GM23248 (cell line): Measurements from ENCODE around the gene NHS. TPM values are rescaled to one million over a fixed set of nuclear protein-coding genes. Genes with fewer than 3 reads are reported as not detected.

Experiments
- DNase-seq: peaks from one replicate; pipeline ENCODE4 v3.0.0-alpha.2; 2015
- H2AFZ ChIP-seq: fragments of 200-600 bp; sonication (generic); 2 replicates; pipeline ENCODE4 v1.6.1; 2016; ENCODE audit warnings: antibody characterized with exemption
- H3F3A ChIP-seq: fragments of 200-600 bp; sonication (generic); 2 replicates; pipeline ENCODE4 v1.6.1; 2016; ENCODE audit warnings: mild to moderate bottlenecking, antibody characterized with exemption, mixed run types; ENCODE audit not compliant: insufficient read depth
- H3K27ac ChIP-seq: fragments of 200-600 bp; sonication (generic); 2 replicates; pipeline ENCODE4 v1.5.1; 2016; ENCODE audit warnings: mild to moderate bottlenecking
- H3K27me3 ChIP-seq: fragments of 200-600 bp; sonication (generic); replicated peaks from 2 replicates; pipeline ENCODE4 v1.6.1; 2016; ENCODE audit warnings: mild to moderate bottlenecking; ENCODE audit not compliant: insufficient read depth
- H3K36me3 ChIP-seq: fragments of 200-600 bp; sonication (generic); 2 replicates; pipeline ENCODE4 v1.6.1; 2016; ENCODE audit warnings: low read depth, mild to moderate bottlenecking
- H3K4me1 ChIP-seq: fragments of 200-600 bp; sonication (generic); 2 replicates; pipeline ENCODE4 v1.6.1; 2016; ENCODE audit warnings: mild to moderate bottlenecking; ENCODE audit not compliant: insufficient read depth
- H3K4me2 ChIP-seq: fragments of 200-600 bp; sonication (generic); one replicate; pipeline ENCODE4 v1.6.1; 2016; ENCODE audit warnings: mild to moderate bottlenecking; ENCODE audit not compliant: unreplicated experiment
- H3K4me3 ChIP-seq: fragments of 200-600 bp; sonication (generic); 2 replicates; pipeline ENCODE4 v1.5.1; 2016; ENCODE audit warnings: mild to moderate bottlenecking
- H3K79me2 ChIP-seq: fragments of 200-600 bp; sonication (generic); 2 replicates; pipeline ENCODE4 v1.6.1; 2016; ENCODE audit warnings: mild to moderate bottlenecking; ENCODE audit not compliant: insufficient read depth
- H3K9ac ChIP-seq: fragments of 200-600 bp; sonication (generic); 2 replicates; pipeline ENCODE4 v1.6.1; 2016; ENCODE audit warnings: mild to moderate bottlenecking
- H3K9me2 ChIP-seq: fragments of 200-600 bp; sonication (generic); 2 replicates; pipeline ENCODE4 v1.6.1; 2016; ENCODE audit warnings: mixed run types, mild to moderate bottlenecking, moderate library complexity; ENCODE audit not compliant: insufficient read depth
- H3K9me3 ChIP-seq: fragments of 200-600 bp; sonication (generic); one replicate; pipeline ENCODE4 v1.6.1; 2017; ENCODE audit warnings: low read depth
- H4K20me1 ChIP-seq: fragments of 200-600 bp; sonication (generic); 2 replicates; pipeline ENCODE4 v1.6.0; 2016; ENCODE audit not compliant: insufficient read depth
- EZH2 ChIP-seq: fragments of 200-600 bp; sonication (generic); IDR thresholded peaks from 2 replicates; pipeline ENCODE4 v1.6.1; 2018; ENCODE audit warnings: antibody characterized with exemption, mild to moderate bottlenecking; ENCODE audit not compliant: insufficient read depth, poor library complexity, severe bottlenecking
- EZH2phosphoT487 ChIP-seq: fragments of 200-600 bp; sonication (generic); IDR thresholded peaks from 2 replicates; pipeline ENCODE4 v1.6.1; 2018; ENCODE audit warnings: antibody characterized with exemption, moderate library complexity, mild to moderate bottlenecking, low read depth; ENCODE audit not compliant: insufficient read depth
- WGBS, 2 experiments: methylation state at CpG; one replicate each; pipeline ENCODE4 v1.1.6; 2015 to 2017; ENCODE audit warnings: low lambda C conversion rate in 2 of 2, low coverage in 1 of 2; ENCODE audit errors: missing lambda C conversion rate in 2 of 2; 5-methylcytosine and 5-hydroxymethylcytosine counted together
- in situ Hi-C: fragments of 300-500 bp; cut with MboI; formaldehyde crosslinking; loops from 2 replicates; pipeline ENCODE4 v1.15.0; 2020
- polyA plus RNA-seq: library from polyadenylated mRNA; unstranded; fragments of >200 nt; fragmentation: Nextera tagmentation; extraction: Ambion mirVana; gene quantifications from 2 replicates; pipeline ENCODE4 v1.2.1, GENCODE V29; 2016
- total RNA-seq: library from RNA; depleted of rRNA; stranded (reverse); fragments of >200 nt; shearing (Covaris generic); gene quantifications from 2 replicates; pipeline ENCODE4 v1.2.3, GENCODE V29; 2014

Gene NHS
- total and polyA plus RNA-seq, 2 experiments from 2014 or later: 1.0 to 5.6 TPM

DNA sequence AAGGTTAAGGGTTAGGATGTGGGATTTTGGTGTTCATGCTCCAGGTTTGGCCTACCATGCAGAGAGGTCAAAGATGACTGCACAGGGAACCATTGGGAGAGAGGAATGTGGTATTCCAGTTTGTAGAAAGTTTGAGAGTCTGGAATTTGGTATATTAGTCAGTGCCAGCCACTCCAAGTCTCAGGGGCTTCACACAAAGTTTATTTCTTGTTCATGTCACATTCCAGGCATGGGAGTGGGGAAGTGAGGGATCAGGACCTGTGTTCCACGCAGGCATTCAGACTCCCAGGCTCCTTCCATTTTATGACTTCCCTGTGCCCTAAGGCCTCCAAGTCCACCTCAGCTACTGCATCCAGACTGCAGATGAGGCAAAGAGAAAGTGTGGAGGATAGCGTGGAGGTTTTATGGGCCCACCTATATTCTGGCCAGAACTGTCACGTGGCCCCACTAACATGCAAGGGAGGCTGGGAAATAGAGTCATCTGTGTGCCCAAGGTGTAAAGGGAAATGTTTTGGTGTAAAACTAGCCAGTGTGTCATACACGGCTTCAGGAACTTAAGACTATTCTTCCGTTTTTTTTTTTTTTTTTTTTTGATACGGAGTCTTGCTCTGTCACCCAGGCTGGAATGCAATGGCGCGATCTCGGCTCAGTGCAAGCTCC lies 221.7 kb downstream of the NHS start:
- Histone ChIP-seq H3K79me2 (no peaks in the 10 kb centered on the region), H3K36me3 (no peaks in the 10 kb centered on the region), H2AFZ (no peak overlapping the region), H3K4me3 (no peak overlapping the region), H3K9me2 (no peaks in the 10 kb centered on the region), H4K20me1 (no peaks in the 10 kb centered on the region), H3K27me3 (no peaks in the 10 kb centered on the region), H3F3A (peaks cover 22% of the 10 kb centered on the region), H3K4me1 (peaks cover 27% of the 10 kb centered on the region), H3K4me2 (no peak overlapping the region), H3K9ac (no peak overlapping the region), H3K9me3 (no peaks in the 10 kb centered on the region), H3K27ac (no peak overlapping the region)
- WGBS, 2 experiments: 97 to 98% methylated on average over 4 to 6 of the region's 9 CpGs
- in situ Hi-C loops: no loop called here
- TF ChIP-seq EZH2phosphoT487 (no peak), EZH2 (no peak)
- DNase-seq: no peak

DNA sequence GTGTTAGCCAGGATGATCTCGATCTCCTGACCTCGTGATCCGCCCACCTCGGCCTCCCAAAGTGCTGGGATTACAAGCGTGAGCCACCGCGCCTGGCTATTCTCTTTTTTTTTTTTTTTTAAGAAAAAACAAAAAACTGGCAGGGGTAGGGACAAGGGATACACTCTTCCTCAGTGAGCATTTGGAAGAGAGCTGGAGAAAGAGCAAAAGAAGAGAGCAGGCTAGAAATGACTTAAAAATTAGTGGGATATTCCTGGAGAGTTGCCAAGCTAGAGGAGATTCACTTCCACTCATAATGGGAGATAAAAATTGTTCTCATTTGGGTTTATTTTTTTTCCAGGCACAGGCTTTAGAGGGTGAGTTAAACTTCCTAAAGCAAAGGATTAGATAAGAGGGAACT lies 222.3 kb downstream of the NHS start:
- no peaks in the 10 kb centered on the region for H4K20me1 ChIP-seq
- H3K27ac ChIP-seq: no peak overlapping the region
- no peaks in the 10 kb centered on the region for H3K9me3 ChIP-seq
- DNase-seq: no peak
- H3K4me1 ChIP-seq: peaks cover 21% of the 10 kb centered on the region
- no peaks in the 10 kb centered on the region for H3K27me3 ChIP-seq
- no peaks in the 10 kb centered on the region for H3K79me2 ChIP-seq
- WGBS, 2 experiments: 41 to 46% methylated on average over 6 to 7 of the region's 7 CpGs
- H3K36me3 ChIP-seq: no peaks in the 10 kb centered on the region
- H3K4me2 ChIP-seq: no peak overlapping the region
- no peak for TF ChIP-seq EZH2
- TF ChIP-seq EZH2phosphoT487: no peak
- no peak overlapping the region for H2AFZ ChIP-seq
- no peak overlapping the region for H3K9ac ChIP-seq
- peaks cover 16% of the 10 kb centered on the region for H3F3A ChIP-seq
- H3K9me2 ChIP-seq: no peaks in the 10 kb centered on the region
- in situ Hi-C loops: no loop called here
- no peak overlapping the region for H3K4me3 ChIP-seq

DNA sequence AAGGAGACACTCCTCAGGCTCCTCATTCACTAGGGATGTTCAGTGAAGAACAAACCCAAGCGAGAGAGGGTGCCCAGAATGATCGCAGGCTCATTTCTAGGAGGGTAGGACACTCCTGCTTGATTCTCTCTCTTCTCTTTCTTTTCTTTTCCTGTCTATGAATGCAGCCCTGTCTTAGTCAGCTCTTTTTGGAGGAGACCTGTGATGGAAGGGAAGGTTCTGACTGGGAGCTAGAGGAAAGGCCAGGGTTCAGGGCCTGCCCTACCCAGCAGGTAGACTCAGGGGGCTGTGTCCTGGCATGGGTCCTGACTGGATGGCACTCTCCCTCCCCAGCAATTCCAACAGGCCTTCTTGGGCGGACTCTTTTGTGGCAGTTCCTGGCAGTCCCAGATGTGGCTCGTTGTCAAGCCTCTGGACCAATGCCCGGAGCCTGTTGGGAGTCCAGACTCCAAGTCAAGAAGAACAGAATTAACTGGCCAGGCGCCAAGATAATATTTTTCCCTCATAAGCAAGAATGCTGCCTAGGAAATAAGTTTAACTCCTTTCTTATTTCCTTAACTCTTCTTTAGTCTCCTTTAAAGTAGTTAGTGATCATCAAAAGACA lies 222.9 kb downstream of the NHS start:
- Histone ChIP-seq H3K4me2 (no peak overlapping the region), H3K9me2 (no peaks in the 10 kb centered on the region), H3K9me3 (no peaks in the 10 kb centered on the region), H3K9ac (no peak overlapping the region), H2AFZ (no peak overlapping the region), H4K20me1 (no peaks in the 10 kb centered on the region), H3K79me2 (no peaks in the 10 kb centered on the region), H3K36me3 (no peaks in the 10 kb centered on the region), H3K4me1 (peaks cover 17% of the 10 kb centered on the region), H3F3A (peaks cover 10% of the 10 kb centered on the region), H3K27me3 (no peaks in the 10 kb centered on the region), H3K4me3 (no peak overlapping the region), H3K27ac (no peak overlapping the region)
- in situ Hi-C loops: no loop called here
- WGBS, 2 experiments: 39 to 45% methylated on average over 4 to 6 of the region's 6 CpGs
- no peak for TF ChIP-seq EZH2phosphoT487
- no peak for TF ChIP-seq EZH2
- peak; percentile 32 for DNase-seq

DNA sequence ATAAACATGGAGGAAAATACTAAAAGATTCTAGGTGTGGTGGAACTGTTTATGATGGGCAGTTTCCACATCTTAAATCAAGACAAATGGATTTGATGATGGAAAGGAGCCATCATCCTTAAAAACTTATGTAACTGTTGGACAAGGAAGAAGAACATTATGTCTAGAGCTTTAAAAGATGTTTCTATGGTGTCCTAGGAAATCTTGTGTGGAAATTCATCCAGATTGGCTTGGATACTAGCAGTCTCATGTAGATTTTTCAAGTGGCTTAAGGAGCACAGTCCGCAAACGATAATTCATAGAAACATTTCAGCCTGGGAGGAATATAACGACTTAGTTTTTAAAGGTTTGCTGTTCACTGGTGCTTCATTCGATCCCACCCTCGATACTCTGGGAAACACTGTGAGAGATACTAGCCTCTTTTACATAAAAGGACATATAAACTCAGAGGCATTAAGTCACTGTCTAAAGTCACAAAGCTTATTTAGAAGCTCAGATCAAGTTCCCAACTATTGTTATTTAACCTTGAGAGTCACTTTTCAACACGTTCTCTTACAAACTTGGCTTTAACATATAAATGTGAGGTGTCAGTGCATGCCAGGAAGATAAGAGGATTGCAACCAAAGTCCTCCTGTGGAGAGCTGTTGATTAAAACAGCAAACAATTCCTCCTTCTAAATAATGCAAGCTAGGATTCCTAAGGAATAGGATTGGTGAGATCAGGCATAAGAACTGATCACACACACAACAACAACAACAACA lies 226.6 kb downstream of the NHS start:
- H3K79me2 ChIP-seq: no peaks in the 10 kb centered on the region
- TF ChIP-seq EZH2 (no peak), EZH2phosphoT487 (no peak)
- H3K4me3 ChIP-seq: no peak overlapping the region
- H3F3A ChIP-seq: no peaks in the 10 kb centered on the region
- no peaks in the 10 kb centered on the region for H3K4me1 ChIP-seq
- no peak overlapping the region for H3K4me2 ChIP-seq
- no peak overlapping the region for H3K27ac ChIP-seq
- DNase-seq: no peak
- WGBS, 2 experiments: 45 to 46% methylated on average over 6 of the region's 6 CpGs
- no peaks in the 10 kb centered on the region for H3K27me3 ChIP-seq
- no peaks in the 10 kb centered on the region for H4K20me1 ChIP-seq
- in situ Hi-C loops: no loop called here
- H3K9ac ChIP-seq: no peak overlapping the region
- no peaks in the 10 kb centered on the region for H3K36me3 ChIP-seq
- no peak overlapping the region for H2AFZ ChIP-seq
- no peaks in the 10 kb centered on the region for H3K9me3 ChIP-seq
- H3K9me2 ChIP-seq: no peaks in the 10 kb centered on the region
